GM18505 (cell line): ENCODE measurements around the gene PCBD1.
"Not testable (repeated sequence)": the region's sequence is repeated elsewhere in the genome, so short reads cannot be mapped to it uniquely, and the experiment has no call there.

Experiments
- ATAC-seq: cut with Tn5 transposase; IDR thresholded peaks from one replicate; pipeline ENCODE4 v1.9.1; 2021; ENCODE audit not compliant: unreplicated experiment
- POLR2A ChIP-seq: IDR thresholded peaks from 4 replicates; pipeline ENCODE4 v1.6.1; 2011; ENCODE audit warnings: borderline replicate concordance; ENCODE audit not compliant: insufficient read depth, insufficient read length; ENCODE audit errors: extremely low read depth

The PCBD1 gene

GRCh38 chr10:70925377-70926225, 37.2 kb upstream of the PCBD1 start:
- no peak for ATAC-seq
- TF ChIP-seq POLR2A, result no peak

- ATAC-seq, result no peak
- no peak for TF ChIP-seq POLR2A
Observed at GRCh38 chr10:70923696-70924095, 35.3 kb upstream of the PCBD1 start.

GRCh38 chr10:70921285-70921684, 32.9 kb upstream of the PCBD1 start:
- TF ChIP-seq POLR2A, result no peak
- no peak for ATAC-seq

GRCh38 chr10:70920519-70920918, 32.2 kb upstream of the PCBD1 start:
- TF ChIP-seq POLR2A, result no peak
- no peak for ATAC-seq

- ATAC-seq, result not testable (repeated sequence)
Observed at GRCh38 chr10:70919906-70920305, 31.5 kb upstream of the PCBD1 start.

GRCh38 chr10:70918851-70919530, 30.6 kb upstream of the PCBD1 start:
- ATAC-seq, result no peak
- TF ChIP-seq POLR2A, result no peak

- TF ChIP-seq POLR2A, result no peak
- no peak for ATAC-seq
Observed at GRCh38 chr10:70917635-70918034, 29.3 kb upstream of the PCBD1 start.

- no peak for TF ChIP-seq POLR2A
- ATAC-seq, result no peak
Observed at GRCh38 chr10:70917226-70917625, 28.9 kb upstream of the PCBD1 start.

- no peak for TF ChIP-seq POLR2A
- ATAC-seq, result no peak
Observed at GRCh38 chr10:70916241-70916640, 27.9 kb upstream of the PCBD1 start.

GRCh38 chr10:70915806-70916205, 27.4 kb upstream of the PCBD1 start:
- no peak for ATAC-seq
- TF ChIP-seq POLR2A, result no peak

- TF ChIP-seq POLR2A, result no peak
- no peak for ATAC-seq
Observed at GRCh38 chr10:70915206-70915605, 26.8 kb upstream of the PCBD1 start.

GRCh38 chr10:70914316-70914864, 26.0 kb upstream of the PCBD1 start:
- TF ChIP-seq POLR2A, result no peak
- ATAC-seq, result no peak

- TF ChIP-seq POLR2A, result no peak
- no peak for ATAC-seq
Observed at GRCh38 chr10:70913893-70914240, 25.5 kb upstream of the PCBD1 start.
